Measurements from ENCODE around the gene MINAR1. TPM values are rescaled to one million over a fixed set of nuclear protein-coding genes. Genes with fewer than 3 reads are reported as not detected.

Gene MINAR1
- polyA plus RNA-seq, 1 donor (not counting 4 experiments of a cell fraction or from before 2014, with no cell fraction given) = 0.13 TPM

DNA sequence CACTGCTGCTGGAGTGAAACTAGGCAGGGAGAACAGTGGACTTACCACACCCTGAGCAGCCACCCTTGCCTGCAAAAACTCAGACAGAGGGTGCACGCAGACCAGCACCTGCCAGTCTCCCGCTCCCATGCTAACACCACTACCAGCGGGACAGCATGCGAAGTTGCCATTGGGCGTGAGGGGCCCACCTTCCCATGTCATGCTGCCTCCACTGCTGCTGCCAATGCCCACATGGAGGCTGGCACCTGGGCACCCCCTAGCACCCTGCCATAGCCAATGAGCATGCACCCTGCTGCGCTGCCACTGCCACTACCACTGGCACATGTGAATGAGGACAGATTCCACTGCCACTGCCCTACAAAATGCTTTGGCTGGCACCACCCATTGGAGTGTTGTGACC is 19.7 kb upstream of the MINAR1 start:
- H3K4me3 ChIP-seq (ENCODE audit: control insufficient read depth in 2 of 3, extremely low read depth in 1 of 3, insufficient read depth in 2 of 3, low read depth in 1 of 3, low read length in 3 of 3) = no peak overlapping the region
- TF ChIP-seq EZH2 (IDR thresholded peaks at IDR 0.05; ENCODE audit: low read length) = no peak
- TF ChIP-seq, protein P1, sequence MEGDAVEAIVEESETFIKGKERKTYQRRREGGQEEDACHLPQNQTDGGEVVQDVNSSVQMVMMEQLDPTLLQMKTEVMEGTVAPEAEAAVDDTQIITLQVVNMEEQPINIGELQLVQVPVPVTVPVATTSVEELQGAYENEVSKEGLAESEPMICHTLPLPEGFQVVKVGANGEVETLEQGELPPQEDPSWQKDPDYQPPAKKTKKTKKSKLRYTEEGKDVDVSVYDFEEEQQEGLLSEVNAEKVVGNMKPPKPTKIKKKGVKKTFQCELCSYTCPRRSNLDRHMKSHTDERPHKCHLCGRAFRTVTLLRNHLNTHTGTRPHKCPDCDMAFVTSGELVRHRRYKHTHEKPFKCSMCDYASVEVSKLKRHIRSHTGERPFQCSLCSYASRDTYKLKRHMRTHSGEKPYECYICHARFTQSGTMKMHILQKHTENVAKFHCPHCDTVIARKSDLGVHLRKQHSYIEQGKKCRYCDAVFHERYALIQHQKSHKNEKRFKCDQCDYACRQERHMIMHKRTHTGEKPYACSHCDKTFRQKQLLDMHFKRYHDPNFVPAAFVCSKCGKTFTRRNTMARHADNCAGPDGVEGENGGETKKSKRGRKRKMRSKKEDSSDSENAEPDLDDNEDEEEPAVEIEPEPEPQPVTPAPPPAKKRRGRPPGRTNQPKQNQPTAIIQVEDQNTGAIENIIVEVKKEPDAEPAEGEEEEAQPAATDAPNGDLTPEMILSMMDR (optimal IDR thresholded peaks at IDR 0.05 in 1 of 3, IDR thresholded peaks at IDR 0.05 in 1 of 3, conservative IDR thresholded peaks at IDR 0.05 in 1 of 3; ENCODE audit: extremely low read depth in 1 of 3, insufficient read depth in 2 of 3, low read length in 3 of 3) = no peak
- DNase-seq (ENCODE audit: low read depth, low spot score) = no peak
- no peaks in the 10 kb centered on the region for H3K9me3 ChIP-seq (ENCODE audit: control insufficient read depth, low read depth, low read length)
- H3K36me3 ChIP-seq (ENCODE audit: control insufficient read depth in 2 of 2, extremely low read depth in 1 of 2, insufficient read depth in 2 of 2, low read length in 2 of 2) = no peaks in the 10 kb centered on the region
- dilution Hi-C loops (cut with MboI; ENCODE audit: extremely low pct_ligation_motif_present, low sequenced_read_pairs) = no loop called here
- no peaks in the 10 kb centered on the region for H3K79me2 ChIP-seq (ENCODE audit: control insufficient read depth, insufficient read depth, low read length)
- FAIRE-seq = no peak
- H3K27ac ChIP-seq (ENCODE audit: control insufficient read depth, insufficient read depth, low read length) = no peak overlapping the region
- no peaks in the 10 kb centered on the region for H3K27me3 ChIP-seq (ENCODE audit: control insufficient read depth, extremely low read depth, insufficient read depth, low read length)
- H2AFZ ChIP-seq (ENCODE audit: control insufficient read depth, low read length) = no peak overlapping the region
- no peaks in the 10 kb centered on the region for H3K9me1 ChIP-seq (ENCODE audit: control insufficient read depth, extremely low read depth, insufficient read depth, low read length)
- H4K20me1 ChIP-seq (ENCODE audit: control insufficient read depth, extremely low read depth, insufficient read depth, low read length) = no peaks in the 10 kb centered on the region
- H3K9ac ChIP-seq (ENCODE audit: control insufficient read depth, extremely low read depth, insufficient read depth, low read length) = no peak overlapping the region
- H3K4me1 ChIP-seq (ENCODE audit: control insufficient read depth, extremely low read depth, insufficient read depth, low read length) = no peaks in the 10 kb centered on the region
- no peak overlapping the region for H3K4me2 ChIP-seq (ENCODE audit: control insufficient read depth, extremely low read depth, insufficient read depth, low read depth, low read length)

DNA sequence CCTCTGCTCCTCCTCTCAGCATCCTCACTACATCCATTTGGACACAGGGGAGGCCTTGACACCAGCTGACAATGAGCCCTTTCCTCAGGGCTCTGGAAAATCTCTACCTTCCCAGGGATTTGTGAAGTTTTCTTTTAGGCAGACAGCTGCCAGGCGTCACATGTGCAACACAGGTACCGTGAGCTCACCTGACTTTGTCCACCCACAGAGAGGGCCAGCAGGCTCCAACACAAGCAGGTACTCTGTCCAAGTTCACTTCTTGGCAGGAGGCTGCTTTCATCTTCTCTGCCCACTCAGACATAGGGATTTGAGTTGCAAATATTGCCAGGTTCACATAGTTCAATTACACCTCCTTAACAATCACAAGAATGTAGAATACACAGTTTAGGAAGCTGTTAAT is 15.3 kb upstream of the MINAR1 start:
- DNase-seq (ENCODE audit: low read depth, low spot score) (no peak), FAIRE-seq (no peak)
- Histone ChIP-seq H3K27ac (ENCODE audit: control insufficient read depth, insufficient read depth, low read length) (no peak overlapping the region), H3K27me3 (ENCODE audit: control insufficient read depth, extremely low read depth, insufficient read depth, low read length) (no peaks in the 10 kb centered on the region), H3K4me1 (ENCODE audit: control insufficient read depth, extremely low read depth, insufficient read depth, low read length) (no peaks in the 10 kb centered on the region), H2AFZ (ENCODE audit: control insufficient read depth, low read length) (no peak overlapping the region), H3K4me3 (ENCODE audit: control insufficient read depth in 2 of 3, extremely low read depth in 1 of 3, insufficient read depth in 2 of 3, low read depth in 1 of 3, low read length in 3 of 3) (no peak overlapping the region), H3K79me2 (ENCODE audit: control insufficient read depth, insufficient read depth, low read length) (no peaks in the 10 kb centered on the region), H4K20me1 (ENCODE audit: control insufficient read depth, extremely low read depth, insufficient read depth, low read length) (no peaks in the 10 kb centered on the region), H3K9ac (ENCODE audit: control insufficient read depth, extremely low read depth, insufficient read depth, low read length) (no peak overlapping the region), H3K36me3 (ENCODE audit: control insufficient read depth in 2 of 2, extremely low read depth in 1 of 2, insufficient read depth in 2 of 2, low read length in 2 of 2) (no peaks in the 10 kb centered on the region), H3K9me3 (ENCODE audit: control insufficient read depth, low read depth, low read length) (no peaks in the 10 kb centered on the region), H3K4me2 (ENCODE audit: control insufficient read depth, extremely low read depth, insufficient read depth, low read depth, low read length) (no peak overlapping the region), H3K9me1 (ENCODE audit: control insufficient read depth, extremely low read depth, insufficient read depth, low read length) (no peaks in the 10 kb centered on the region)
- no peak for TF ChIP-seq EZH2 (IDR thresholded peaks at IDR 0.05; ENCODE audit: low read length)
- TF ChIP-seq, protein P1 (optimal IDR thresholded peaks at IDR 0.05 in 1 of 3, IDR thresholded peaks at IDR 0.05 in 1 of 3, conservative IDR thresholded peaks at IDR 0.05 in 1 of 3; ENCODE audit: extremely low read depth in 1 of 3, insufficient read depth in 2 of 3, low read length in 3 of 3) = no peak
- dilution Hi-C loops (cut with MboI; ENCODE audit: extremely low pct_ligation_motif_present, low sequenced_read_pairs) = no loop called here
